ENCODE data around the gene BCAS3. TPM values are rescaled to one million over a fixed set of nuclear protein-coding genes. Genes with fewer than 3 reads are reported as not detected.

BCAS3 gene
- total and polyA plus RNA-seq, 2 experiments from 2014 or later, result 18.0 to 20.2 TPM

DNA sequence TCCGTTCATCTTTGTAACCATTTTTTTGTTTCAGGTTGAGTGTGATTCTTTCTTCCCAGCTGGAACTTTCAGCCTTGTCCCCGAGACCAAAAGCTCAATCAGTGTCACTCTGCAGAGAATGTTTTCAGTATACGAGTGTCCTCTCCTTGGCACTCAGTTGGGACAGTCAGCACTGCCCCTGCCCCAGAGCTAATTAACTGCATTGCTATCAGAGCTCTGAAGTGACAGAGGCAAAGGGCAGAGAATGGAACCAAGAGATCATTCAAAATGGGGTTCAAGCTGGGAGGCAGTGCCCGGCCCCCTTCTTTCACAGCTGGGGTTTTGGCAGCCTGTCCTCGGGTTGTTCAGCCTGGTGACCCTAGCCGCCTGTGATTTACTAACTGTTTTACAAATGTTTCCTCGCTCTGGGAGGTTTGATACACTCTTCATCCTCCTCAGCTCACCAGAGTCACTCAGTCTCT is 526.0 kb downstream of the BCAS3 start:
- Histone ChIP-seq H3K9ac (no peak overlapping the region), H4K20me1 (ENCODE audit: insufficient read depth) (no peaks in the 10 kb centered on the region), H3K36me3 (ENCODE audit: low read depth) (no peaks in the 10 kb centered on the region), H3K27me3 (replicated peaks; ENCODE audit: insufficient read depth) (no peaks in the 10 kb centered on the region), H3K4me2 (ENCODE audit: unreplicated experiment) (no peak overlapping the region), H3K79me2 (ENCODE audit: insufficient read depth) (no peaks in the 10 kb centered on the region), H3K4me1 (ENCODE audit: insufficient read depth) (peaks cover 35% of the 10 kb centered on the region), H3K9me2 (ENCODE audit: insufficient read depth) (no peaks in the 10 kb centered on the region), H3F3A (ENCODE audit: insufficient read depth) (peaks cover 20% of the 10 kb centered on the region), H3K4me3 (no peak overlapping the region), H3K27ac (no peak overlapping the region), H3K9me3 (ENCODE audit: low read depth) (no peaks in the 10 kb centered on the region), H2AFZ (no peak overlapping the region)
- WGBS, 2 experiments (ENCODE audit: low coverage in 1 of 2, low lambda C conversion rate in 2 of 2, missing lambda C conversion rate in 2 of 2), result 90% methylated on average over 7 of the region's 7 CpGs
- TF ChIP-seq EZH2 (IDR thresholded peaks at IDR 0.05; ENCODE audit: insufficient read depth, poor library complexity, severe bottlenecking) (no peak), EZH2phosphoT487 (IDR thresholded peaks at IDR 0.05; ENCODE audit: insufficient read depth, low read depth) (no peak)
- no peak for DNase-seq
- in situ Hi-C loops (cut with MboI), result no loop called here

DNA sequence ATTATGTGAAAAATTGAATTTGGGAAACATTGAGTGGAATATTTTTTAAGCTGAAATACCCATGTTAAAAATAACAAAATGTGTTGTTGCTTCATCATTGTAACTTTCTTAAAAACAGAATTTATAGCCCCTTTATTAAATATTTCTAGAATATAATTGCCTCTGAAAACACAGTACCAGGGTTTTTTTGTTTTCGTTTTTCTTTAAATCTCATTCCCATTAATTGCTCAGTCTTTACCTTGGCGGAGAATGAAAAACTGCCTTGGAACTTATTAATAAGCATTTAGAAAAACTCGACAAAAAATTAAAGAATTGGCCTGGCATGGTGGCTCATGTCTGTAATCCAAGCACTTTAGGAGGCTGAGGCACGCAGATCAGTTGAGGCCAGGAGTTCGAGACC is 526.8 kb downstream of the BCAS3 start:
- no peak overlapping the region for H3K4me2 ChIP-seq (ENCODE audit: unreplicated experiment)
- TF ChIP-seq EZH2 (IDR thresholded peaks at IDR 0.05; ENCODE audit: insufficient read depth, poor library complexity, severe bottlenecking) (no peak), EZH2phosphoT487 (IDR thresholded peaks at IDR 0.05; ENCODE audit: insufficient read depth, low read depth) (no peak)
- no peaks in the 10 kb centered on the region for H3K9me2 ChIP-seq (ENCODE audit: insufficient read depth)
- H3K27me3 ChIP-seq (replicated peaks; ENCODE audit: insufficient read depth), result no peaks in the 10 kb centered on the region
- no peaks in the 10 kb centered on the region for H3K36me3 ChIP-seq (ENCODE audit: low read depth)
- H3F3A ChIP-seq (ENCODE audit: insufficient read depth), result peaks cover 20% of the 10 kb centered on the region
- H2AFZ ChIP-seq, result no peak overlapping the region
- H3K9ac ChIP-seq, result no peak overlapping the region
- WGBS, 2 experiments (ENCODE audit: low coverage in 1 of 2, low lambda C conversion rate in 2 of 2, missing lambda C conversion rate in 2 of 2), result 91 to 92% methylated on average over 5 of the region's 5 CpGs
- H3K4me3 ChIP-seq, result no peak overlapping the region
- no peaks in the 10 kb centered on the region for H3K9me3 ChIP-seq (ENCODE audit: low read depth)
- H4K20me1 ChIP-seq (ENCODE audit: insufficient read depth), result no peaks in the 10 kb centered on the region
- in situ Hi-C loops (cut with MboI), result no loop called here
- H3K27ac ChIP-seq, result no peak overlapping the region
- H3K79me2 ChIP-seq (ENCODE audit: insufficient read depth), result no peaks in the 10 kb centered on the region
- no peak for DNase-seq
- peaks cover 35% of the 10 kb centered on the region for H3K4me1 ChIP-seq (ENCODE audit: insufficient read depth)

DNA sequence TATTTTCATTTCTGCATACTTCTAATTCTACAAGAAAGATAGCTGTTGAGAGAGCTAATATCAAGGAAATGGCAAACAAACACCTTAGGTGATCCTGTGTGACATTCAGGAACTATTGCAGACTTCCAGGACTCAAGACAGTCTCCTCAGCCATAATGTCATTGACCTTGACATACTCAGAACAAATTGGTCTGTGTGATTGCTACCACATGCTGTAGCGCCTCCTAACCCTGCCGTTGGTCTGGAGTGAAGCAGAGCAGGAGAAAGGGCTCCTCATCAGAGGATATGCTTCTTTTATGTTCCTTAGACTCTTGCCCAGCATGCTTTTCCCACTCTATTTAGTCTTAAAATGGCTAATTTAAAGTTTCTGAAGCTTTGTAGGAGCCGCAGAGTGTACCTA is 527.8 kb downstream of the BCAS3 start:
- no peak overlapping the region for H3K27ac ChIP-seq
- no peak overlapping the region for H3K4me2 ChIP-seq (ENCODE audit: unreplicated experiment)

DNA sequence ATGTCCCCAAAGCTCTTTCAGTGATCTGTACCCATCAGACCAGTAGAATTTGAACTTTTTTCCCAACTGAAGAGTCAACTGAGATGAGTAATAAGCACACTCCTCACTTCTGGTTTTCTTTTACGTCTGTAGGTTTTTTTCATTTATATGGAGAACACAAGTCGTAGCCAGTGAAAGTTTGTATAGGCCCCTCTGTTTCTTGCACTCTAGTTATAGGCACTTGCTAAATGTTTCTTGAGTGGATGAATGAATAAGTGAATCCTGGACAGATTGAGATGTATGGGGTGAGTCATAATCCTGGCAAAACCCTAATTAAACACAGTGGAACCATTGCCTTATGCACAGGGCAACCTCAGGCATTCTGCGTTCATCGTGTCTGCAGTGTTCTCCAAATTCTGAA is 528.3 kb downstream of the BCAS3 start:
- Histone ChIP-seq H3K36me3 (ENCODE audit: low read depth) (no peaks in the 10 kb centered on the region), H3K79me2 (ENCODE audit: insufficient read depth) (no peaks in the 10 kb centered on the region), H3K4me1 (ENCODE audit: insufficient read depth) (peaks cover 26% of the 10 kb centered on the region), H3K9ac (no peak overlapping the region), H3K9me3 (ENCODE audit: low read depth) (no peaks in the 10 kb centered on the region), H3F3A (ENCODE audit: insufficient read depth) (peaks cover 11% of the 10 kb centered on the region; the same call in 1 of the 2 replicates), H3K9me2 (ENCODE audit: insufficient read depth) (no peaks in the 10 kb centered on the region), H3K4me3 (no peak overlapping the region), H3K27me3 (replicated peaks; ENCODE audit: insufficient read depth) (no peaks in the 10 kb centered on the region), H2AFZ (no peak overlapping the region), H3K27ac (no peak overlapping the region), H4K20me1 (ENCODE audit: insufficient read depth) (no peaks in the 10 kb centered on the region), H3K4me2 (ENCODE audit: unreplicated experiment) (no peak overlapping the region)
- WGBS, 2 experiments (ENCODE audit: low coverage in 1 of 2, low lambda C conversion rate in 2 of 2, missing lambda C conversion rate in 2 of 2), result 94 to 95% methylated on average over 4 of the region's 4 CpGs
- in situ Hi-C loops (cut with MboI), result no loop called here
- no peak for TF ChIP-seq EZH2phosphoT487 (IDR thresholded peaks at IDR 0.05; ENCODE audit: insufficient read depth, low read depth)
- no peak for TF ChIP-seq EZH2 (IDR thresholded peaks at IDR 0.05; ENCODE audit: insufficient read depth, poor library complexity, severe bottlenecking)
- DNase-seq, result no peak

More for the DNA sequence above, 527.8 kb downstream of the BCAS3 start:
- Histone ChIP-seq H3K4me3 (no peak overlapping the region), H3K79me2 (ENCODE audit: insufficient read depth) (no peaks in the 10 kb centered on the region), H3K9me2 (ENCODE audit: insufficient read depth) (no peaks in the 10 kb centered on the region), H3K9me3 (ENCODE audit: low read depth) (no peaks in the 10 kb centered on the region), H2AFZ (no peak overlapping the region), H3K36me3 (ENCODE audit: low read depth) (no peaks in the 10 kb centered on the region), H3F3A (ENCODE audit: insufficient read depth) (peaks cover 17% of the 10 kb centered on the region), H3K27me3 (replicated peaks; ENCODE audit: insufficient read depth) (no peaks in the 10 kb centered on the region), H4K20me1 (ENCODE audit: insufficient read depth) (no peaks in the 10 kb centered on the region), H3K4me1 (ENCODE audit: insufficient read depth) (peaks cover 31% of the 10 kb centered on the region), H3K9ac (no peak overlapping the region)
- TF ChIP-seq EZH2 (IDR thresholded peaks at IDR 0.05; ENCODE audit: insufficient read depth, poor library complexity, severe bottlenecking), result no peak
- no peak for TF ChIP-seq EZH2phosphoT487 (IDR thresholded peaks at IDR 0.05; ENCODE audit: insufficient read depth, low read depth)
- in situ Hi-C loops (cut with MboI), result no loop called here
- DNase-seq, result no peak
- WGBS, 2 experiments (ENCODE audit: low coverage in 1 of 2, low lambda C conversion rate in 2 of 2, missing lambda C conversion rate in 2 of 2), result 97 to 98% methylated on average over 3 of the region's 3 CpGs

DNA sequence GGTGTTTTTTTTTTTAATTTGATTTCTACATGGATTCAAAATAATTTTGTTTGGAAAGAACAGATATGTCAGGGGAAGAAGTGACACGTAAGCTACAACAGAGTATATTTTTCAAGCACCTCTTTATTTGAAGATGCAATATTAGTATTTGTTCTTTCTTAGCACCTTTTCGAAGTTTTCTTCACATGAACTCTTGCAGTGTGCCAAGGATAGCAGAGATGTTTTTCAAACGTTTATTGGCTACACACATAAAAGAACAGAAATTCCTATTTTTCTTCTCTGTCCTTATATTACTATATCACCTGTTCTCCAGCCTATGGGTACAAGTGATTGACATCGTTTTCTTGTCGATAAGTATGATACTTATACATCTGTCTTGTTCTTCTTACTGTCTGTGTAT is 529.3 kb downstream of the BCAS3 start:
- Histone ChIP-seq H3K4me1 (ENCODE audit: insufficient read depth) (peaks cover 18% of the 10 kb centered on the region; the same call in 1 of the 2 replicates), H3K4me3 (no peak overlapping the region), H2AFZ (no peak overlapping the region), H3F3A (ENCODE audit: insufficient read depth) (0 out of 2 replicates have a peak, but pooled peaks cover 6% of the 10 kb centered on the region), H3K36me3 (ENCODE audit: low read depth) (no peaks in the 10 kb centered on the region), H3K9me3 (ENCODE audit: low read depth) (no peaks in the 10 kb centered on the region), H3K27me3 (replicated peaks; ENCODE audit: insufficient read depth) (no peaks in the 10 kb centered on the region), H4K20me1 (ENCODE audit: insufficient read depth) (no peaks in the 10 kb centered on the region), H3K27ac (no peak overlapping the region), H3K9me2 (ENCODE audit: insufficient read depth) (no peaks in the 10 kb centered on the region), H3K4me2 (ENCODE audit: unreplicated experiment) (no peak overlapping the region), H3K79me2 (ENCODE audit: insufficient read depth) (no peaks in the 10 kb centered on the region), H3K9ac (no peak overlapping the region)
- in situ Hi-C loops (cut with MboI), result no loop called here
- no peak for TF ChIP-seq EZH2phosphoT487 (IDR thresholded peaks at IDR 0.05; ENCODE audit: insufficient read depth, low read depth)
- TF ChIP-seq EZH2 (IDR thresholded peaks at IDR 0.05; ENCODE audit: insufficient read depth, poor library complexity, severe bottlenecking), result no peak
- no peak for DNase-seq
- 87 to 91% methylated on average over 5 of the region's 5 CpGs for WGBS, 2 experiments (ENCODE audit: low coverage in 1 of 2, low lambda C conversion rate in 2 of 2, missing lambda C conversion rate in 2 of 2)
